ENCODE data around the gene PBX3. TPM values are rescaled to one million over a fixed set of nuclear protein-coding genes. Genes with fewer than 3 reads are reported as not detected.
A peak's percentile ranks its signal among the peaks of the same experiment; 100 is the strongest.

The PBX3 gene
- total RNA-seq, 1 donor from 2014 or later, result 74.2 TPM

DNA sequence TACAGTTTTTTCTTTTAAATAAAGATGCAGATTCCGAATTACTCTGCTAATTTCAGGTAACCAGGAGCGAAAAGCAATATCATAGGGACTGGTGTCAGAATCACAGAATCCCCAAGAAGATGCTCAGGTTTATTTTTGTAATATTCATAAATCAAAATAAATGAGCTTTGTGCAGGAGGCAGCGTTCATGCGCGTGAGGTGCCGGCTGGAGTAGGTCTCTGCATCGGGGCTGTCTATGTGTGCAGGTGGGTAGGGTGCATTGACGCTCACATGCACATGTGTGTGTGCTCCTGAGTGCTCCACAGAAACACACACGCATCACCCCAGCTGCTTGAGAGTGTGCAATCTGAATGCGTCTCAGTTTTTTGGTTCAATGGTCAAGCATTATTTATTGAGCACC, 226.4 kb downstream of the PBX3 start:
- H3K9me3 Mint-ChIP-seq, result peaks cover 19% of the 10 kb centered on the region

GRCh38 chr9:125974705-125975104, 227.5 kb downstream of the PBX3 start:
- Mint-ChIP-seq H3K4me1 (no peaks in the 10 kb centered on the region), H3K4me3 (no peak overlapping the region), H3K27ac (no peak overlapping the region), H3K27me3 (ENCODE audit: low read depth) (no peaks in the 10 kb centered on the region), H3K36me3 (peaks cover 3% of the 10 kb centered on the region), H3K9me3 (peaks cover 28% of the 10 kb centered on the region)
- TF ChIP-seq CTCF (IDR thresholded peaks at IDR 0.05; ENCODE audit: unreplicated experiment), result peak; percentile 35
- no peak for DNase-seq (ENCODE audit: low spot score in 2 of 2, unreplicated experiment in 2 of 2)

More for the DNA sequence above, 226.4 kb downstream of the PBX3 start:
- H3K36me3 Mint-ChIP-seq, result no peaks in the 10 kb centered on the region
- H3K27me3 Mint-ChIP-seq (ENCODE audit: low read depth), result no peaks in the 10 kb centered on the region
- no peak overlapping the region for H3K4me3 Mint-ChIP-seq
- H3K27ac Mint-ChIP-seq, result no peak overlapping the region
- DNase-seq (ENCODE audit: low spot score in 2 of 2, unreplicated experiment in 2 of 2), result no peak
- H3K4me1 Mint-ChIP-seq, result no peaks in the 10 kb centered on the region
- TF ChIP-seq CTCF (IDR thresholded peaks at IDR 0.05; ENCODE audit: unreplicated experiment), result no peak

DNA sequence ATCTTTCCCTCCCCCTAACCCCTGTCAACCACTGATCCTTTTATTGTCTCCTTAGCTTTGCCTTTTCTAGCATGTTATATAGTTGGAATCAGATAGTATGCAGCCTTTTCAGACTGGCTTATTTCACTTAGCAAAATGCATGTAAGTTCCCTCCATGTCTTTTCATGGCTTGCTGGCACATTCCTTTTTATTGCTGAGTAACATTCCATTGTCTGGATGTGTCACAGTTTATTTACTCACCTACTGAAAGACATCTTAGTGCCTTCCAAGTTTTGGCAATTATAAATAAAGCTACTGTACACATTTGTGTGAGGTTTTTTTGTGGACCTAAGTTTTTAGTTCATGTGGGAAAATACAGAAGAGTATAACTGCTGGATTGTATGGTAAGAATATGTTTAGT, 230.1 kb downstream of the PBX3 start:
- Mint-ChIP-seq H3K4me3 (no peak overlapping the region), H3K27ac (no peak overlapping the region), H3K36me3 (peaks cover 3% of the 10 kb centered on the region), H3K9me3 (peaks cover 40% of the 10 kb centered on the region), H3K4me1 (no peaks in the 10 kb centered on the region), H3K27me3 (ENCODE audit: low read depth) (peaks cover 7% of the 10 kb centered on the region)
- DNase-seq (ENCODE audit: low spot score in 2 of 2, unreplicated experiment in 2 of 2), result no peak
- TF ChIP-seq CTCF (IDR thresholded peaks at IDR 0.05; ENCODE audit: unreplicated experiment), result no peak

GRCh38 chr9:125979383-125979782, 232.2 kb downstream of the PBX3 start:
- Mint-ChIP-seq H3K36me3 (peaks cover 3% of the 10 kb centered on the region), H3K27me3 (ENCODE audit: low read depth) (peaks cover 16% of the 10 kb centered on the region), H3K27ac (no peak overlapping the region), H3K4me1 (no peaks in the 10 kb centered on the region), H3K9me3 (peaks cover 40% of the 10 kb centered on the region), H3K4me3 (no peak overlapping the region)
- TF ChIP-seq CTCF (IDR thresholded peaks at IDR 0.05; ENCODE audit: unreplicated experiment), result no peak
- DNase-seq (ENCODE audit: low spot score in 2 of 2, unreplicated experiment in 2 of 2), result no peak

- Mint-ChIP-seq H3K27me3 (ENCODE audit: low read depth) (peaks cover 16% of the 10 kb centered on the region), H3K27ac (no peak overlapping the region), H3K4me1 (peaks cover 2% of the 10 kb centered on the region), H3K36me3 (peaks cover 3% of the 10 kb centered on the region), H3K4me3 (no peak overlapping the region), H3K9me3 (peaks cover 26% of the 10 kb centered on the region)
- DNase-seq (ENCODE audit: low spot score in 2 of 2, unreplicated experiment in 2 of 2), result no peak
- no peak for TF ChIP-seq CTCF (IDR thresholded peaks at IDR 0.05; ENCODE audit: unreplicated experiment)
These were observed 235.7 kb downstream of the PBX3 start for GRCh38 chr9:125982798-125983406.

- peaks cover 19% of the 10 kb centered on the region for H3K9me3 Mint-ChIP-seq
- peaks cover 3% of the 10 kb centered on the region for H3K36me3 Mint-ChIP-seq
- no peak overlapping the region for H3K4me3 Mint-ChIP-seq
- no peak for TF ChIP-seq CTCF (IDR thresholded peaks at IDR 0.05; ENCODE audit: unreplicated experiment)
- H3K4me1 Mint-ChIP-seq, result peaks cover 2% of the 10 kb centered on the region
- no peak overlapping the region for H3K27ac Mint-ChIP-seq
- no peak for DNase-seq (ENCODE audit: low spot score in 2 of 2, unreplicated experiment in 2 of 2)
- peaks cover 16% of the 10 kb centered on the region for H3K27me3 Mint-ChIP-seq (ENCODE audit: low read depth)
These were observed 236.5 kb downstream of the PBX3 start for GRCh38 chr9:125983681-125984080.

All from mesothelial cell of epicardium (in vitro differentiated cells).